H1 (cell line): Measurements from ENCODE around the gene ELOF1. TPM values are rescaled to one million over a fixed set of nuclear protein-coding genes. Genes with fewer than 3 reads are reported as not detected.
A peak's percentile ranks its signal among the peaks of the same experiment; 100 is the strongest.

ENCODE experiments used
- CTCF ChIA-PET: fragments of 300-600 bp; sonication (Branson Sonifier 250); formaldehyde crosslinking; loops from one replicate; lab custom pipeline; 2021; ENCODE audit not compliant: partially characterized antibody; lab: Charles Lee
- POLR2A ChIA-PET: fragments of 300-600 bp; sonication (Branson Sonifier 250); formaldehyde crosslinking; loops from one replicate; lab custom pipeline; 2021; ENCODE audit warnings: inconsistent platforms; ENCODE audit not compliant: partially characterized antibody; lab: Charles Lee
- DNase-seq, 2 experiments: peaks; one replicate each; pipeline versions ENCODE4 v3.0.0 to v3.0.0-alpha.2; 2010 to 2022; ENCODE audit warnings: low spot score in 2 of 2, low read depth in 1 of 2, mixed read lengths in 1 of 2
- FAIRE-seq: peaks from 2 replicates; lab custom pipeline; 2011; peaks lifted over from hg19 to GRCh38; lab: Jason Lieb, UNC
- H2AFZ ChIP-seq: 2 replicates; pipeline ENCODE4 v1.8.1; 2012; ENCODE audit warnings: low read length, inconsistent platforms
- H2AK5ac ChIP-seq: 2 replicates; pipeline ENCODE4 v1.6.1; 2013; ENCODE audit warnings: low read depth, low read length
- H2BK120ac ChIP-seq: replicated peaks from 2 replicates; pipeline ENCODE3; 2013; ENCODE audit warnings: low read depth, low read length, inconsistent platforms
- H2BK12ac ChIP-seq: 2 replicates; pipeline ENCODE4 v1.6.1; 2013; ENCODE audit warnings: low read depth, low read length
- H2BK15ac ChIP-seq: 2 replicates; pipeline ENCODE4 v1.6.1; 2013; ENCODE audit warnings: low read length
- H2BK20ac ChIP-seq: 2 replicates; pipeline ENCODE4 v1.6.1; 2013; ENCODE audit warnings: low read length
- H2BK5ac ChIP-seq: 2 replicates; pipeline ENCODE4 v1.6.1; 2013; ENCODE audit warnings: low read depth, low read length
- H3K14ac ChIP-seq: 2 replicates; pipeline ENCODE4 v1.6.1; 2013; ENCODE audit warnings: inconsistent platforms; ENCODE audit not compliant: insufficient read length
- H3K18ac ChIP-seq: 2 replicates; pipeline ENCODE4 v1.6.1; 2013; ENCODE audit warnings: low read length; ENCODE audit errors: extremely low read depth
- H3K23ac ChIP-seq: 2 replicates; pipeline ENCODE4 v1.6.1; 2013; ENCODE audit warnings: inconsistent platforms; ENCODE audit not compliant: insufficient read length
- H3K23me2 ChIP-seq: 2 replicates; pipeline ENCODE4 v1.6.1; 2013; ENCODE audit warnings: low read depth, low read length
- H3K27ac ChIP-seq: 2 replicates; pipeline ENCODE4 v1.6.1; 2011; ENCODE audit warnings: low read depth, low read length, inconsistent platforms
- H3K27me3 ChIP-seq, 4 experiments: replicated peaks in 1 of 4; 1 replicate in 1 of 4; 2 replicates in 3 of 4; pipeline versions ENCODE4 v1.6.1 to v1.8.1; 2011 to 2013; ENCODE audit warnings: low read length in 3 of 4, mild to moderate bottlenecking in 3 of 4, inconsistent platforms in 2 of 4, mixed read lengths in 2 of 4, moderate library complexity in 1 of 4; ENCODE audit not compliant: control insufficient read depth in 3 of 4, insufficient read depth in 3 of 4; ENCODE audit errors: extremely low read depth in 1 of 4
- H3K36me3 ChIP-seq, 4 experiments: 2 replicates each; pipeline versions ENCODE4 v1.6.1 to v1.8.1; 2011 to 2013; ENCODE audit warnings: mild to moderate bottlenecking in 4 of 4, low read length in 3 of 4, moderate library complexity in 2 of 4, control low read depth in 1 of 4, inconsistent platforms in 1 of 4; ENCODE audit not compliant: insufficient read depth in 4 of 4, control insufficient read depth in 2 of 4
- H3K4ac ChIP-seq: replicated peaks from 2 replicates; pipeline ENCODE3; 2013; ENCODE audit warnings: low read length, low read depth, mixed read lengths, inconsistent platforms; ENCODE audit not compliant: insufficient read length
- H3K4me1 ChIP-seq, 4 experiments: replicated peaks in 1 of 4; 1 replicate in 1 of 4; 2 replicates in 3 of 4; pipeline versions ENCODE4 v1.6.1 to v1.8.1; 2011 to 2013; ENCODE audit warnings: low read length in 3 of 4, inconsistent platforms in 2 of 4, mixed read lengths in 1 of 4; ENCODE audit not compliant: insufficient read depth in 4 of 4, control insufficient read depth in 3 of 4
- H3K4me2 ChIP-seq, 2 experiments: 2 replicates each; pipeline versions ENCODE4 v1.6.1 to v1.8.1; 2011 to 2013; ENCODE audit warnings: low read depth in 2 of 2, low read length in 2 of 2, control low read depth in 1 of 2, inconsistent platforms in 1 of 2, mild to moderate bottlenecking in 1 of 2; ENCODE audit not compliant: insufficient read depth in 1 of 2
- H3K4me3 ChIP-seq, 4 experiments: fragments of 200-600, 300-600 bp in 1 of 4; sonication (generic), shearing (Covaris generic), sonication (Bioruptor Twin) in 1 of 4; 2 replicates each; pipeline versions ENCODE4 v1.5.1 to v1.8.1; 2011 to 2016; ENCODE audit warnings: low read length in 4 of 4, low read depth in 3 of 4, control low read depth in 2 of 4, inconsistent platforms in 2 of 4, mild to moderate bottlenecking in 2 of 4, mixed read lengths in 1 of 4, moderate library complexity in 1 of 4; ENCODE audit not compliant: insufficient read depth in 2 of 4; ENCODE audit errors: extremely low read depth in 1 of 4
- H3K56ac ChIP-seq: replicated peaks from 2 replicates; pipeline ENCODE3; 2013; ENCODE audit warnings: low read depth, mild to moderate bottlenecking, mixed read lengths, low read length, inconsistent platforms; ENCODE audit not compliant: insufficient read length
- H3K79me1 ChIP-seq: 2 replicates; pipeline ENCODE4 v1.6.1; 2013; ENCODE audit warnings: low read depth, low read length, control low read depth
- H3K79me2 ChIP-seq, 2 experiments: 2 replicates each; pipeline versions ENCODE4 v1.6.1 to v1.8.1; 2012 to 2013; ENCODE audit warnings: low read length in 2 of 2, mild to moderate bottlenecking in 2 of 2, inconsistent platforms in 1 of 2; ENCODE audit not compliant: insufficient read depth in 2 of 2, control insufficient read depth in 1 of 2
- H3K9ac ChIP-seq, 4 experiments: replicated peaks in 1 of 4; 1 replicate in 1 of 4; 2 replicates in 3 of 4; pipeline versions ENCODE4 v1.6.1 to v1.8.1; 2011 to 2013; ENCODE audit warnings: low read depth in 3 of 4, low read length in 3 of 4, control low read depth in 2 of 4, mild to moderate bottlenecking in 2 of 4, moderate library complexity in 2 of 4, inconsistent platforms in 1 of 4; ENCODE audit errors: extremely low read depth in 1 of 4
- H3K9me3 ChIP-seq, 2 experiments: 2 replicates each; pipeline versions ENCODE4 v1.6.1 to v1.8.1; 2012 to 2013; ENCODE audit warnings: mild to moderate bottlenecking in 2 of 2, moderate library complexity in 2 of 2, control low read depth in 1 of 2, inconsistent platforms in 1 of 2, low read depth in 1 of 2, low read length in 1 of 2, mixed read lengths in 1 of 2; ENCODE audit not compliant: insufficient read depth in 2 of 2
- H4K20me1 ChIP-seq, 2 experiments: replicated peaks in 1 of 2; 2 replicates each; pipeline versions ENCODE3 to v1.8.1; 2011 to 2013; ENCODE audit warnings: inconsistent platforms in 2 of 2, low read length in 2 of 2, mild to moderate bottlenecking in 1 of 2; ENCODE audit not compliant: insufficient read depth in 2 of 2, control insufficient read depth in 1 of 2
- H4K5ac ChIP-seq: 2 replicates; pipeline ENCODE4 v1.6.1; 2013; ENCODE audit warnings: low read length, low read depth, mixed read lengths, inconsistent platforms; ENCODE audit not compliant: insufficient read length
- H4K8ac ChIP-seq: 2 replicates; pipeline ENCODE4 v1.8.0; 2013; ENCODE audit warnings: mild to moderate bottlenecking, moderate library complexity, low read length, inconsistent platforms; ENCODE audit not compliant: insufficient read depth; ENCODE audit errors: extremely low read depth
- H4K91ac ChIP-seq: replicated peaks from 2 replicates; pipeline ENCODE3; 2013; ENCODE audit warnings: low read length, mixed read lengths, inconsistent platforms; ENCODE audit not compliant: insufficient read length
- MAFK ChIP-seq: IDR thresholded peaks from 2 replicates; pipeline ENCODE4 v1.6.1; 2012; ENCODE audit warnings: low read depth, mild to moderate bottlenecking, improper control_type of control experiment, low read length
- NRF1 ChIP-seq: IDR thresholded peaks from 2 replicates; pipeline ENCODE4 v1.6.1; 2011; ENCODE audit warnings: mild to moderate bottlenecking, low read depth, low read length, improper control_type of control experiment
- SP4 ChIP-seq: IDR thresholded peaks from 2 replicates; pipeline ENCODE4 v1.6.1; 2012; ENCODE audit warnings: low read length, inconsistent platforms
- WGBS, 2 experiments: shearing (Covaris generic) in 1 of 2; methylation state at CpG; one replicate each; pipeline versions ENCODE4 v1.1.6 to v1.1.7; 2013 to 2015; ENCODE audit warnings: low lambda C conversion rate in 2 of 2, mixed read lengths in 2 of 2, inconsistent platforms in 1 of 2, low coverage in 1 of 2, missing lambda C conversion rate in 1 of 2; ENCODE audit not compliant: insufficient replicate concordance in 2 of 2, insufficient coverage in 1 of 2, insufficient read length in 1 of 2; ENCODE audit errors: extremely low coverage in 1 of 2, missing lambda C conversion rate in 1 of 2; 5-methylcytosine and 5-hydroxymethylcytosine counted together
- polyA plus RNA-seq, 7 experiments: library from polyadenylated mRNA; depleted of rRNA in 3 of 7; stranded (reverse) in 5 of 7; unstranded in 2 of 7; fragments of >200 nt in 5 of 7; fragments of 200-250 nt in 2 of 7; gene quantifications; 1 replicate in 5 of 7; 2 replicates in 1 of 7; 4 replicates in 1 of 7; pipeline versions ENCODE4 v1.2.1 to v1.2.3, GENCODE V29; 2011 to 2013; ENCODE audit warnings: missing spikeins in 2 of 7, mixed read lengths in 2 of 7
- total RNA-seq: library from RNA; stranded (reverse); fragmentation: NEBNext Ultra II Directional; extraction: Animal tissue kit (Norgen Biotek cat#: 25700); gene quantifications from 2 replicates; pipeline ENCODE4 v1.2.1, GENCODE V29; 2021

Gene ELOF1
- total and polyA plus RNA-seq, 2 of the 8 experiments (the other 6 are each of a cell fraction or from before 2014, with no cell fraction given) = 84.2 to 101 TPM

GRCh38 chr19:11576227-11576626 is 17.2 kb upstream of the ELOF1 start:
- Histone ChIP-seq H4K5ac (no peak overlapping the region), H3K79me2 (no peaks in the 10 kb centered on the region), H3K56ac (no peak overlapping the region), H3K9me3 (no peaks in the 10 kb centered on the region), H3K27me3 (peaks cover 0 to 10% (median 6%) of the 10 kb centered on the region in 4 experiments; a peak in 5 of 7 replicates), H3K4me3 (no peak overlapping the region), H3K4me1 (peaks cover 0 to 10% (median 6%) of the 10 kb centered on the region in 4 experiments; a peak in 4 of 7 replicates), H2BK15ac (no peak overlapping the region), H3K23me2 (peaks cover 6% of the 10 kb centered on the region; the same call in 1 of the 2 replicates), H2AFZ (no peak overlapping the region), H3K9ac (no peak overlapping the region), H3K27ac (no peak overlapping the region), H2BK12ac (0 out of 2 replicates have a peak overlapping the region, but pooled peaks have one; percentile 27), H3K4ac (no peak overlapping the region), H3K79me1 (no peaks in the 10 kb centered on the region), H2AK5ac (no peak overlapping the region), H4K91ac (no peak overlapping the region), H2BK20ac (no peak overlapping the region), H3K36me3 (no peaks in the 10 kb centered on the region), H2BK120ac (no peak overlapping the region), H3K18ac (no peak overlapping the region), H2BK5ac (no peak overlapping the region), H3K23ac (no peak overlapping the region), H4K20me1 (peaks cover 0 to 2% of the 10 kb centered on the region in 2 experiments), H4K8ac (no peak overlapping the region; the same call in 1 of the 2 replicates), H3K4me2 (no peak overlapping the region), H3K14ac (no peak overlapping the region)
- FAIRE-seq (no peak), DNase-seq (no peak)
- CTCF ChIA-PET = interaction anchor here (0.5 to 1.6 kb wide), 4 partner anchors 10 to 19 kb away, joined by 3 to 9 read pairs (median 7); no protein-coding TSS in a partner anchor
- POLR2A ChIA-PET = interaction anchor here (0.7 to 2.1 kb wide), 5 partner anchors 16 to 24 kb away, joined by 3 to 8 read pairs (median 4); partner anchors contain the start of gene ELOF1
- WGBS, 2 experiments = 87% methylated on average over 15 of the region's 15 CpGs; no CpG with 5 or more reads in 1 of the 2 experiments
- TF ChIP-seq MAFK = no peak
- no peak for TF ChIP-seq NRF1
- TF ChIP-seq SP4 = no peak
